WERI-Rb-1 (cell line): ENCODE data around the gene PUDP.

Source experiments
- DNase-seq: peaks from one replicate; pipeline ENCODE4 v3.0.0-alpha.2; 2020
- H3K27ac ChIP-seq: fragments of 250-450 bp; sonication (Bioruptor Pico); 2 replicates; pipeline ENCODE4 v1.5.1; 2020; ENCODE audit warnings: mild to moderate bottlenecking, moderate library complexity
- H3K27me3 ChIP-seq: fragments of 250-450 bp; sonication (Bioruptor Pico); 2 replicates; pipeline ENCODE4 v1.5.1; 2021; ENCODE audit warnings: mild to moderate bottlenecking, low read depth, moderate library complexity; ENCODE audit not compliant: insufficient read depth, severe bottlenecking
- H3K36me3 ChIP-seq: fragments of 250-450 bp; sonication (Bioruptor Pico); 2 replicates; pipeline ENCODE4 v1.5.1; 2020; ENCODE audit warnings: mild to moderate bottlenecking, moderate library complexity
- H3K4me3 ChIP-seq: 2 replicates; pipeline ENCODE4 v1.5.1; 2011; ENCODE audit warnings: low read depth, mild to moderate bottlenecking, control low read depth, low read length
- H3K9me3 ChIP-seq: fragments of 250-450 bp; sonication (Bioruptor Pico); 2 replicates; pipeline ENCODE4 v1.5.1; 2021; ENCODE audit warnings: mild to moderate bottlenecking, moderate library complexity; ENCODE audit not compliant: severe bottlenecking
- CTCF ChIP-seq: IDR thresholded peaks from 2 replicates; pipeline ENCODE4 v1.5.1; 2011; ENCODE audit warnings: low read depth, mild to moderate bottlenecking, control low read depth, inconsistent platforms, low read length

The PUDP gene

GRCh38 chrX:7074908-7075204, 73.1 kb downstream of the PUDP start:
- no peak overlapping the region for H3K27ac ChIP-seq

GRCh38 chrX:7074148-7074907, 73.6 kb downstream of the PUDP start:
- DNase-seq: no peak
- Histone ChIP-seq H3K27me3 (no peaks in the 10 kb centered on the region), H3K27ac (no peak overlapping the region), H3K4me3 (no peak overlapping the region), H3K36me3 (peaks cover 33% of the 10 kb centered on the region), H3K9me3 (no peaks in the 10 kb centered on the region)
- TF ChIP-seq CTCF: no peak

More at GRCh38 chrX:7074908-7075204, 73.1 kb downstream of the PUDP start:
- Histone ChIP-seq H3K4me3 (no peak overlapping the region), H3K27me3 (no peaks in the 10 kb centered on the region), H3K9me3 (no peaks in the 10 kb centered on the region), H3K36me3 (peaks cover 33% of the 10 kb centered on the region)
- TF ChIP-seq CTCF: no peak
- no peak for DNase-seq

GRCh38 chrX:7073336-7073735, 74.6 kb downstream of the PUDP start:
- no peak for TF ChIP-seq CTCF
- Histone ChIP-seq H3K27me3 (no peaks in the 10 kb centered on the region), H3K27ac (no peak overlapping the region), H3K36me3 (peaks cover 33% of the 10 kb centered on the region), H3K4me3 (no peak overlapping the region), H3K9me3 (no peaks in the 10 kb centered on the region)
- no peak for DNase-seq

GRCh38 chrX:7072856-7073255, 75.1 kb downstream of the PUDP start:
- Histone ChIP-seq H3K4me3 (no peak overlapping the region), H3K36me3 (peaks cover 34% of the 10 kb centered on the region), H3K9me3 (no peaks in the 10 kb centered on the region), H3K27ac (no peak overlapping the region), H3K27me3 (no peaks in the 10 kb centered on the region)
- TF ChIP-seq CTCF: no peak
- no peak for DNase-seq

- DNase-seq: no peak
- Histone ChIP-seq H3K4me3 (no peak overlapping the region), H3K9me3 (no peaks in the 10 kb centered on the region), H3K27me3 (no peaks in the 10 kb centered on the region), H3K36me3 (peaks cover 29% of the 10 kb centered on the region), H3K27ac (no peak overlapping the region)
- no peak for TF ChIP-seq CTCF
Measured at GRCh38 chrX:7071390-7071789, 76.6 kb downstream of the PUDP start.

- no peaks in the 10 kb centered on the region for H3K27me3 ChIP-seq
- no peak for DNase-seq
- H3K4me3 ChIP-seq: no peak overlapping the region
- H3K9me3 ChIP-seq: no peaks in the 10 kb centered on the region
- TF ChIP-seq CTCF: no peak
- H3K27ac ChIP-seq: no peak overlapping the region
- H3K36me3 ChIP-seq: peaks cover 14% of the 10 kb centered on the region
Measured at GRCh38 chrX:7069556-7069955, 78.4 kb downstream of the PUDP start.
